ENCODE measurements around the gene KCNJ14.

- TF ChIP-seq FOXM1 (IDR thresholded peaks at IDR 0.05; ENCODE audit: borderline replicate concordance) (no peak), SP1 (IDR thresholded peaks at IDR 0.05) (no peak), FOXK2 (IDR thresholded peaks at IDR 0.05) (no peak), BHLHE40 (IDR thresholded peaks at IDR 0.05; ENCODE audit: borderline replicate concordance) (no peak), TARDBP (IDR thresholded peaks at IDR 0.05) (no peak), HDGF (IDR thresholded peaks at IDR 0.05; ENCODE audit: borderline replicate concordance) (no peak), LEF1 (IDR thresholded peaks at IDR 0.05; ENCODE audit: borderline replicate concordance) (no peak), SUZ12 (IDR thresholded peaks at IDR 0.05) (no peak)
Measured at GRCh38 chr19:48507911-48508439, 52.6 kb downstream of the KCNJ14 start.

Measured in HEK293T (cell line).